Measurements from ENCODE around the gene PRKN.
"Not testable (repeated sequence)": the region's sequence is repeated elsewhere in the genome, so short reads cannot be mapped to it uniquely, and the experiment has no call there.

Gene PRKN

GRCh38 chr6:161836643-161837448 lies 890.7 kb downstream of the PRKN start:
- no peak overlapping the region for H3K27ac ChIP-seq (ENCODE audit: low read depth, low read length)
- no peaks in the 10 kb centered on the region for H3K36me3 ChIP-seq (ENCODE audit: control insufficient read depth, insufficient read depth, low read length)
- no peak overlapping the region for H3K9ac ChIP-seq (ENCODE audit: low read length)
- no peaks in the 10 kb centered on the region for H3K27me3 ChIP-seq (ENCODE audit: control insufficient read depth, insufficient read depth, low read length)
- no peak overlapping the region for H3K4me3 ChIP-seq (ENCODE audit: low read depth, low read length)
- no peaks in the 10 kb centered on the region for H3K9me3 ChIP-seq (ENCODE audit: control insufficient read depth, insufficient read depth, low read depth, low read length)
- peaks cover 36% of the 10 kb centered on the region for H3K4me1 ChIP-seq (ENCODE audit: control insufficient read depth, insufficient read depth, low read length)

DNA sequence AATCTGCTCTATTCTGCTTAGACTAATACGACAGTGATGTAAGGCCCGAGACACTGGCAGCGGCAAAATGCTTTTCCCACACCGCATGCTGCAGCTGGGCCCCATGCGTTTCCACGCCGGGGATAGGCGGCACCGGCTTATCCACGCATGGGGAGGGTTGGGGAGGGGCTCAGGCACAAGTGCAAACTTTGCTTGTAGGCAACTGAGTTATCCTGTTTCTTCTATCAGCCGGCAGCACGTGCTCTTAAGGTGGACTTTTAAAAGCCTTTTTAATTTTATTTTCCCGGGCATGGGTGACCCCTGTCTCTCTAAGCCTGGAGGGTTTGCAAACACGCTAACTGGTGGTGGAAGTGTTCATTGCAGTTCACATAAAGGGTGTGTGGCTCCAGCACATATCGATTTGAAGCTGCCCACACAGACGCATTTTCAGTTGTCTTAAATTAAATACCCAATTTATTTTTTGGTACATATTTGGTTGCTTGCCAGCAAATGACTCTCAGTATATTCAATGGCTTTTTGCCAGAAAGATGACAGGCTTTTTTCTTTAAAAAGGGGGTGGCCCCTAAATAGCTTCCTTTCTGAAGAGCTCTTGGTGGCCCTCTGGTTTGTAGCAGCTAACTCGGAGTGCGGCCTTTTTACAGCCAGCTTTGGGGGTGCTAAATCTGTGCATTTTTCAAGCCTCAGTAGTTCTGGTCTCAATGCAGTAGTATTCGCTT lies 891.9 kb downstream of the PRKN start:
- H3K4me3 ChIP-seq (ENCODE audit: low read depth, low read length): no peak overlapping the region
- no peaks in the 10 kb centered on the region for H3K27me3 ChIP-seq (ENCODE audit: control insufficient read depth, insufficient read depth, low read length)
- H3K36me3 ChIP-seq (ENCODE audit: control insufficient read depth, insufficient read depth, low read length): no peaks in the 10 kb centered on the region
- H3K9ac ChIP-seq (ENCODE audit: low read length): no peak overlapping the region
- no peak overlapping the region for H3K27ac ChIP-seq (ENCODE audit: low read depth, low read length)
- peaks cover 40% of the 10 kb centered on the region for H3K4me1 ChIP-seq (ENCODE audit: control insufficient read depth, insufficient read depth, low read length)
- no peaks in the 10 kb centered on the region for H3K9me3 ChIP-seq (ENCODE audit: control insufficient read depth, insufficient read depth, low read depth, low read length)

DNA sequence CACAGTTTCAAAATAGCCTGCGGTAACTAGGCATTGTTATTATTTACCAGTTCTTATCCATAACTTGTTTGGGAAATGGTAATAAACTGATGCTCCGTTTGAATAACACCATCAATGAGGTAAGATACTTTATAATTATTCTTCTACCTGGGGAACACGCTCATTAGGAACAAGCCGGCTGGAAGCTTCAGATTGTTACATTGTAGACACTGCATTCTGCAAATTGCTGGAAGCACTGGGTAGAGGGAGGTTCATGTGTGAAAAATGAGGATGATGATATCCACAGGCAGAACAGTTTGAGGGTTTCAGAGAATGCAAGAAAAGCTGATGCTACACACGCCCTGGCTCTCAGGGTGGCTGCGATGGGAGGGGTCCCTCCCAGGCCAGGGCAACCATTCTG lies 893.1 kb downstream of the PRKN start:
- H3K4me3 ChIP-seq (ENCODE audit: low read depth, low read length): no peak overlapping the region
- H3K4me1 ChIP-seq (ENCODE audit: control insufficient read depth, insufficient read depth, low read length): peaks cover 45% of the 10 kb centered on the region
- H3K36me3 ChIP-seq (ENCODE audit: control insufficient read depth, insufficient read depth, low read length): no peaks in the 10 kb centered on the region
- no peak overlapping the region for H3K27ac ChIP-seq (ENCODE audit: low read depth, low read length)
- H3K27me3 ChIP-seq (ENCODE audit: control insufficient read depth, insufficient read depth, low read length): no peaks in the 10 kb centered on the region
- H3K9me3 ChIP-seq (ENCODE audit: control insufficient read depth, insufficient read depth, low read depth, low read length): no peaks in the 10 kb centered on the region
- no peak overlapping the region for H3K9ac ChIP-seq (ENCODE audit: low read length)

GRCh38 chr6:161833099-161833860 lies 894.3 kb downstream of the PRKN start:
- Histone ChIP-seq H3K27me3 (ENCODE audit: control insufficient read depth, insufficient read depth, low read length) (no peaks in the 10 kb centered on the region), H3K27ac (ENCODE audit: low read depth, low read length) (no peak overlapping the region), H3K4me3 (ENCODE audit: low read depth, low read length) (no peak overlapping the region), H3K9ac (ENCODE audit: low read length) (no peak overlapping the region), H3K9me3 (ENCODE audit: control insufficient read depth, insufficient read depth, low read depth, low read length) (no peaks in the 10 kb centered on the region), H3K36me3 (ENCODE audit: control insufficient read depth, insufficient read depth, low read length) (no peaks in the 10 kb centered on the region), H3K4me1 (ENCODE audit: control insufficient read depth, insufficient read depth, low read length) (peaks cover 38% of the 10 kb centered on the region)

- Histone ChIP-seq H3K36me3 (ENCODE audit: control insufficient read depth, insufficient read depth, low read length) (no peaks in the 10 kb centered on the region), H3K9me3 (ENCODE audit: control insufficient read depth, insufficient read depth, low read depth, low read length) (no peaks in the 10 kb centered on the region), H3K4me3 (ENCODE audit: low read depth, low read length) (no peak overlapping the region), H3K4me1 (ENCODE audit: control insufficient read depth, insufficient read depth, low read length) (peaks cover 34% of the 10 kb centered on the region), H3K27ac (ENCODE audit: low read depth, low read length) (no peak overlapping the region), H3K27me3 (ENCODE audit: control insufficient read depth, insufficient read depth, low read length) (no peaks in the 10 kb centered on the region), H3K9ac (ENCODE audit: low read length) (no peak overlapping the region)
Measured at GRCh38 chr6:161832622-161833021, 894.9 kb downstream of the PRKN start.

- Histone ChIP-seq H3K4me3 (ENCODE audit: low read depth, low read length) (no peak overlapping the region), H3K9ac (ENCODE audit: low read length) (no peak overlapping the region), H3K9me3 (ENCODE audit: control insufficient read depth, insufficient read depth, low read depth, low read length) (no peaks in the 10 kb centered on the region), H3K27me3 (ENCODE audit: control insufficient read depth, insufficient read depth, low read length) (no peaks in the 10 kb centered on the region), H3K27ac (ENCODE audit: low read depth, low read length) (no peak overlapping the region), H3K4me1 (ENCODE audit: control insufficient read depth, insufficient read depth, low read length) (peaks cover 22% of the 10 kb centered on the region), H3K36me3 (ENCODE audit: control insufficient read depth, insufficient read depth, low read length) (no peaks in the 10 kb centered on the region)
Measured at GRCh38 chr6:161830866-161831616, 896.5 kb downstream of the PRKN start.

DNA sequence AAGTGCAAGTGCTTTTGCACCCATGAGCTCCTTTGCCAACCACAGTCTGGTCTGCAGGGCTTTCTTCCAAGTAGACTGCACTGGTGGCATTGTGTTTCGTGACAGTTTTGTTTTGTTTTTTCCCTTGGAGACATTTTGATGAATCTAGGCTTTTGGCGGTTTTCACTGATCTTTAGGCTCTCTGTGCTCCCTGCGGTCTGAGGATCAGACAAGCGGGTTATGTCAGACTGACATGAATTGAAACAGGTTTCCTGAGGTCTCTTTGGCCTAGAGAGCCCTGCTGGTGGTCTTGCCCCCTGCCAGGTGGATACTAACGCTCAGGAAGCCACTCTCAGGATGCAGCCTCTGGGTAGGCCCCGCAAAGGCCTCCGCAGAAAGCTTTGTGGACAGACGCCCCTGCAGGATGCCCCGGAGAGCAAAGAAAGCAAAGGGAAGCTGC lies 898.3 kb downstream of the PRKN start:
- Histone ChIP-seq H3K9ac (ENCODE audit: low read length) (no peak overlapping the region), H3K4me1 (ENCODE audit: control insufficient read depth, insufficient read depth, low read length) (peaks cover 14% of the 10 kb centered on the region; the same call in 1 of the 2 replicates), H3K27ac (ENCODE audit: low read depth, low read length) (no peak overlapping the region), H3K27me3 (ENCODE audit: control insufficient read depth, insufficient read depth, low read length) (no peaks in the 10 kb centered on the region), H3K36me3 (ENCODE audit: control insufficient read depth, insufficient read depth, low read length) (no peaks in the 10 kb centered on the region), H3K4me3 (ENCODE audit: low read depth, low read length) (no peak overlapping the region), H3K9me3 (ENCODE audit: control insufficient read depth, insufficient read depth, low read depth, low read length) (no peaks in the 10 kb centered on the region)

DNA sequence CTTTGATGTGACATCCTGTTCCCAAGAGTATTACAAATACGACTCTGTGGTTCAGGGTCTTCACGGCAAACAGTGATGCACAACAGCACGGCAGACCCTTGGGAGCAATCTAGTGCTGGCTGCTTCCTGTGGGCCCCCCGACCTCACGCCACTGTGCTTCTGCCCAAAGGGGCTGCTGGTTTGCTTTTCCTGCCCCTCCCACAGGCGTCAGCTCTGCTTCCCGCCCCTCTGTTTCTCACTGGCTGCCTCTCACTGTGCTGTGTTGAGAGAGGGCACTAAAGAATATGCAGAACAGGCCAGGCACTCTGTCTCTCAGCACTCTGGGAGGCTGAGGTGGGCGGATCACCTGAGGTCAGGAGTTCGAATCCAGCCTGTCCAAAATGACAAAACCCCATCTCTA lies 899.2 kb downstream of the PRKN start:
- H3K4me3 ChIP-seq (ENCODE audit: low read depth, low read length): no peak overlapping the region
- H3K4me1 ChIP-seq (ENCODE audit: control insufficient read depth, insufficient read depth, low read length): peaks cover 14% of the 10 kb centered on the region; the same call in 1 of the 2 replicates
- H3K36me3 ChIP-seq (ENCODE audit: control insufficient read depth, insufficient read depth, low read length): no peaks in the 10 kb centered on the region
- H3K27me3 ChIP-seq (ENCODE audit: control insufficient read depth, insufficient read depth, low read length): no peaks in the 10 kb centered on the region
- no peak overlapping the region for H3K27ac ChIP-seq (ENCODE audit: low read depth, low read length)
- no peaks in the 10 kb centered on the region for H3K9me3 ChIP-seq (ENCODE audit: control insufficient read depth, insufficient read depth, low read depth, low read length)
- no peak overlapping the region for H3K9ac ChIP-seq (ENCODE audit: low read length)

- Histone ChIP-seq H3K9me3 (ENCODE audit: control insufficient read depth, insufficient read depth, low read depth, low read length) (no peaks in the 10 kb centered on the region), H3K4me3 (ENCODE audit: low read depth, low read length) (no peak overlapping the region), H3K9ac (ENCODE audit: low read length) (no peak overlapping the region), H3K36me3 (ENCODE audit: control insufficient read depth, insufficient read depth, low read length) (no peaks in the 10 kb centered on the region), H3K27ac (ENCODE audit: low read depth, low read length) (no peak overlapping the region), H3K4me1 (ENCODE audit: control insufficient read depth, insufficient read depth, low read length) (peaks cover 14% of the 10 kb centered on the region; the same call in 1 of the 2 replicates), H3K27me3 (ENCODE audit: control insufficient read depth, insufficient read depth, low read length) (no peaks in the 10 kb centered on the region)
Measured at GRCh38 chr6:161826512-161826911, 901.1 kb downstream of the PRKN start.

DNA sequence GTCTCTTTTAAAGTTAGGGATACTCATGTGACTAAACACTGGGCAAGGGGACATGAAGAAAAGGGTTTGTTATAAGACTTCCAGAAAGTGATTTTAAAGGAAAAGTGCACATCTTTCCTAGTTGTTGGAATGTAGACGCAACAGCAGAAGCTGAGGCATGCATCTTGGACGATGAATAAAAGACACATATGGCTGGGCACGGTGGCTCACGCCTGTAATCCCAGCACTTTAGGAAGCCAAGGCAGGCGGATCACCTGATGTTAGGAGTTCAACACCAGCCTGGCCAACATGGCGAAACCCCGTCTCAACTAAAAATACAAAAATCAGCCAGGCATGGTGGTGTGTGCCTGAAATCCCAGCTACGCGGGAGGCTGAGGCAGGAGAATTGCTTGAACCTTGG lies 905.4 kb downstream of the PRKN start:
- H3K36me3 ChIP-seq (ENCODE audit: control insufficient read depth, insufficient read depth, low read length); H3K9me3 ChIP-seq (ENCODE audit: control insufficient read depth, insufficient read depth, low read depth, low read length); H3K27ac ChIP-seq (ENCODE audit: low read depth, low read length); H3K27me3 ChIP-seq (ENCODE audit: control insufficient read depth, insufficient read depth, low read length); H3K9ac ChIP-seq (ENCODE audit: low read length); H3K4me3 ChIP-seq (ENCODE audit: low read depth, low read length); H3K4me1 ChIP-seq (ENCODE audit: control insufficient read depth, insufficient read depth, low read length): not testable (repeated sequence)

Measured in HUES6 (cell line).